Measurements from ENCODE around the gene DMWD.

The DMWD gene

DNA sequence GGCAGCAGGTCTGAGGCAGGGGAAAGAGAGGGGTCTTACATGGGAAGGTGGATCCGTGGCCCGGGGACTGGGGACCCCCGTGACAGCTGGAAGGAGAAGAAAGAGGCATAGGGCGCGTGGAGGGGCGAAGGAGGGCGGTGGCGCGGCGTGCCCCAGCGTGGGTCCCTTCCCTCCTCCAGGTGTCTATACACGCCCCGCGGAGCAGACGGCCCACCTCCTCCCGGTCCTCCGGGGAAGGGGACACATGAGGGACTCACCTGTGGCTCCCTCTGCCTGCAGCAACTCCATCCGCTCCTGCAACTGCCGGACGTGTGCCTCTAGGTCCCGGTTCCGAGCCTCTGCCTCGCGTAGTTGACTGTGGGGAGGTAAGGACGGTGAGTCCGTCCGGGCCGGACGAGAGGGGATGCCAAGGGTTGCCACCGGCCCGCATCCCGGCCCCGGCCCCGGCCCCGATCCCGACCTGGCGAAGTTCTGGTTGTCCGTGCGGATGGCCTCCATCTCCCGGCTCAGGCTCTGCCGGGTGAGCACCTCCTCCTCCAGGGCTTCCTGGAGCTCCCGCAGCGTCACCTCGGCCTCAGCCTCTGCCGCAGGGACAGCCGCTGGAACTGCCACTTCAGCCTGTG is 21.2 kb downstream of the DMWD start:
- peaks cover 5% of the 10 kb centered on the region for H3K4me1 Mint-ChIP-seq
- H3K27me3 Mint-ChIP-seq: no peaks in the 10 kb centered on the region
- no peaks in the 10 kb centered on the region for H3K36me3 Mint-ChIP-seq
- no peak overlapping the region for H3K4me3 Mint-ChIP-seq
- H3K27ac Mint-ChIP-seq: no peak overlapping the region
- H3K9me3 Mint-ChIP-seq: no peaks in the 10 kb centered on the region

DNA sequence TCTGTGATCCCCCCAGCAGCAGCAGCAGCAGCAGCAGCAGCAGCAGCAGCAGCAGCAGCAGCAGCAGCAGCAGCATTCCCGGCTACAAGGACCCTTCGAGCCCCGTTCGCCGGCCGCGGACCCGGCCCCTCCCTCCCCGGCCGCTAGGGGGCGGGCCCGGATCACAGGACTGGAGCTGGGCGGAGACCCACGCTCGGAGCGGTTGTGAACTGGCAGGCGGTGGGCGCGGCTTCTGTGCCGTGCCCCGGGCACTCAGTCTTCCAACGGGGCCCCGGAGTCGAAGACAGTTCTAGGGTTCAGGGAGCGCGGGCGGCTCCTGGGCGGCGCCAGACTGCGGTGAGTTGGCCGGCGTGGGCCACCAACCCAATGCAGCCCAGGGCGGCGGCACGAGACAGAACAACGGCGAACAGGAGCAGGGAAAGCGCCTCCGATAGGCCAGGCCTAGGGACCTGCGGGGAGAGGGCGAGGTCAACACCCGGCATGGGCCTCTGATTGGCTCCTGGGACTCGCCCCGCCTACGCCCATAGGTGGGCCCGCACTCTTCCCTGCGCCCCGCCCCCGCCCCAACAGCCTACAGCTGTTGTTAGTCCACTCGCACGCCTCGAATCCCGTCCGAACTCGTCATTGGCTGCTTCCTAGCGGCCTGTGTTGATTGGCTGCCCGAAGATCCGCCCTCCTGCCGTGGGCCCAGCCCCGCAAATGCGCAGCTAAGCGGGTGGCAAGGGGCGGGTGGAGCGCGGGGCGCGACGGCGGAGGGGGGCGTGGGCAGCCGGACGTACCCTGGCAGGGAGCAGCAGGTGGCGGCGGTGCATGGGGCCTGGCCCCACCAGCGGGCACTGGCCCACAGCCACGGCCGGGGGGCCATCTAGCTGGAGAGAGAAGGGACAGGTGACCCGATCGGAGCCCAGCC is 22.2 kb downstream of the DMWD start:
- Mint-ChIP-seq H3K27me3 (peaks cover 1% of the 10 kb centered on the region), H3K27ac (no peak overlapping the region), H3K36me3 (no peaks in the 10 kb centered on the region), H3K9me3 (no peaks in the 10 kb centered on the region), H3K4me1 (peaks cover 5% of the 10 kb centered on the region), H3K4me3 (peak overlapping the region; percentile 86)

DNA sequence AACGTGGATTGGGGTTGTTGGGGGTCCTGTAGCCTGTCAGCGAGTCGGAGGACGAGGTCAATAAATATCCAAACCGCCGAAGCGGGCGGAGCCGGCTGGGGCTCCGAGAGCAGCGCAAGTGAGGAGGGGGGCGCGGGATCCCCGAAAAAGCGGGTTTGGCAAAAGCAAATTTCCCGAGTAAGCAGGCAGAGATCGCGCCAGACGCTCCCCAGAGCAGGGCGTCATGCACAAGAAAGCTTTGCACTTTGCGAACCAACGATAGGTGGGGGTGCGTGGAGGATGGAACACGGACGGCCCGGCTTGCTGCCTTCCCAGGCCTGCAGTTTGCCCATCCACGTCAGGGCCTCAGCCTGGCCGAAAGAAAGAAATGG is 22.8 kb downstream of the DMWD start:
- peaks cover 4% of the 10 kb centered on the region for H3K27me3 Mint-ChIP-seq
- H3K27ac Mint-ChIP-seq: peak overlapping the region; percentile 80
- no peaks in the 10 kb centered on the region for H3K36me3 Mint-ChIP-seq

DNA sequence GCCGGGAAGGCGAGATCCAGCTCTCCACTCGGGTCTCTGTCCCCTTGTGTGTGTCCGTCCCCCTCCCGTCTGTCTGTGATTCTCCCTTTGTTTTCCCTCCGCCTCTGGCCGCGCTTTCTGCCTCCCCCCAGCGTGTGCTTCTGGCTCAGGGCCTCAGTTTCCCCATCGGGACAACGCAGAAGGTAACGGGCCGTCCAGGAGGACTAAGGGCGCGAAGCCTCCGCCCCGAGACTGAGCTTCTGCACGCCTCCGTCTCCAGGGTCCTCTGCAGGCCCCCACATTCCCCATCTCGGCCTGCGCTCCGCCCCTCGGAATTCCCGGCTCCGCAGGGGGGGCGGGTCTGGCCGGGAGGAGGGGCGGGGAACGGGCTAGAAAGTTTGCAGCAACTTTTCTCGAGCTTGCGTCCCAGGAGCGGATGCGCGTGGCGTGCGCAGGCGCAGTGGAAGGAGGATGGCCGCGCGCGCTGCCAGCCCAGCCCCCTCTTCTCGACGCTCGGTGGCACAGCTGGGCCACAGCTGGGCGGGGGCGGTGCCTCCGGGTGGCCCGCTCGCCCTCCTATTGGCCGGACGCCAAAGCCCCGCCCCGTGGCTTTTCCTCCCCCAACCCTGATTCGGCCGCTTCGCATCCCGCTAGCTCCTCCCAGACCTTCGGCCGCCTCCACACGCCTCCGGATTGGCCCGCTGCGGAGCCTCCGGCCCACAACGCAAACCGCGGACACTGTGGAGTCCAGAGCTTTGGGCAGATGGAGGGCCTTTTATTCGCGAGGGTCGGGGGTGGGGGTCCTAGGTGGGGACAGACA is 23.5 kb downstream of the DMWD start, which contains the start of gene SIX5:
Gene SIX5, minus strand, starts transcription at position 269 of the 799 bp plus-strand sequence. CDS start 408 bp downstream, outside the sequence.
- no peaks in the 10 kb centered on the region for H3K9me3 Mint-ChIP-seq
- H3K27me3 Mint-ChIP-seq: peaks cover 5% of the 10 kb centered on the region
- peak within 1 kb of the TSS; percentile 86 for H3K4me3 Mint-ChIP-seq
- H3K27ac Mint-ChIP-seq: peak within 1 kb of the TSS; percentile 80
- no peaks in the 10 kb centered on the region for H3K36me3 Mint-ChIP-seq
- H3K4me1 Mint-ChIP-seq: peaks cover 5% of the 10 kb centered on the region

More for the DNA sequence above, 22.8 kb downstream of the DMWD start:
- H3K9me3 Mint-ChIP-seq: no peaks in the 10 kb centered on the region
- H3K4me3 Mint-ChIP-seq: peak overlapping the region; percentile 86
- peaks cover 5% of the 10 kb centered on the region for H3K4me1 Mint-ChIP-seq

DNA sequence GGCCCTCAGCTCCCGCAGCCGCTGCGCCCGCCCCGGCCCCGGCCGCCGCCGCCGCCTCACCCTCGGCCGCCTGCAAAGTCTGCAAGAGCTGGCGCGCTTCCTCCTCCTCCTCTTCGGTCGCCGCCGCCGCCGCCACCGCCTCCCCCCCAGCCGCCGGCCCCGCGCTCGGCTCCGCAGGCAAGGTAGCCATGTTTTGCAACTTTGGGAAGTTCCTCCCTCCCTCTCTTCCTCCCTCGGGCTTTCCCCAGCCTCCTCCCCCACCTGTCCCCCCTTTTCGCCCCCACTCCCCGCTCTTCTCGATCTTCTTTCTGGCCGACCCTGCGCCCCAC is 24.0 kb downstream of the DMWD start:
- no peaks in the 10 kb centered on the region for H3K9me3 Mint-ChIP-seq
- H3K4me1 Mint-ChIP-seq: peaks cover 5% of the 10 kb centered on the region
- no peak overlapping the region for H3K27ac Mint-ChIP-seq
- H3K36me3 Mint-ChIP-seq: no peaks in the 10 kb centered on the region
- peaks cover 5% of the 10 kb centered on the region for H3K27me3 Mint-ChIP-seq
- H3K4me3 Mint-ChIP-seq: peak overlapping the region; percentile 86

DNA sequence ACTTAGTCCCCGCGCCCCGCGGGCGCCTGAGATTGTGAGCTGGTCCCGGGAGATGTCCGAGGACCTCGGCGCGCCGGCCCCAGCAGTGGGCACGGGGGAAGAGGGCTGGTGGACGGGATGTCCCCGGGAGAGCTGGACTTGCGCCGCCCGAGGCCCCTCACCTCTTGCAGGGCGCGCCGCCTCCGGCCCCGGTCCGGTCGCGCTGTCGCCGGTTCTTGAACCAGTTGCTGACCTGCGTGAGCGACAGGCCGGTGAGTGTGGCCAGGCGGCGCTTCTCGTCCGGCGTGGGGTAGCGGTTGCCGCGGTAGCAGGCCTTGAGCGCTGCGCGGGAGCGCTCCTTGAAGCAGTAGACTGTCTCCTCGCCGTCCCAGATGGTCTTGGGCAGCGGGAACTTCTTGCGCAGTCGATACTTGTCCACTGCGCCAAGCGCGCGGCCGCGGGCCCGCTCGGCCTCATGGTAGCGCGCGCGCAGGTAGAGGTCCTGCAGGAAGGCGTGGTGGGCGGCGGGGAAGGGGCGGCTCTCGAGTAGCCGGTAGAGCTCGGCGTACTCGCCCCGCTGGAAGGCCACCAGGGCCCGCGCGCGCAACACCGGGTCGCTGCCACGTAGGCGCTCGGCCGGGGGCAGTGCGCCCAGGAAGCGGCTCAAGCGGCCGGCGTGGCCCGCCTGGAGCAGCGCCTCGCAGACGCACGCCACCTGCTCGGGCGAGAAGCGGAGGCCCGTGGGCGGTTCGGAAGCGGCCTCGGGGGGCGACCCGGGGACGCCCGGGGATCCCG is 24.6 kb downstream of the DMWD start:
- Mint-ChIP-seq H3K27ac (no peak overlapping the region), H3K4me3 (peak overlapping the region; percentile 68), H3K4me1 (peaks cover 5% of the 10 kb centered on the region), H3K9me3 (no peaks in the 10 kb centered on the region), H3K27me3 (peaks cover 5% of the 10 kb centered on the region), H3K36me3 (no peaks in the 10 kb centered on the region)

DNA sequence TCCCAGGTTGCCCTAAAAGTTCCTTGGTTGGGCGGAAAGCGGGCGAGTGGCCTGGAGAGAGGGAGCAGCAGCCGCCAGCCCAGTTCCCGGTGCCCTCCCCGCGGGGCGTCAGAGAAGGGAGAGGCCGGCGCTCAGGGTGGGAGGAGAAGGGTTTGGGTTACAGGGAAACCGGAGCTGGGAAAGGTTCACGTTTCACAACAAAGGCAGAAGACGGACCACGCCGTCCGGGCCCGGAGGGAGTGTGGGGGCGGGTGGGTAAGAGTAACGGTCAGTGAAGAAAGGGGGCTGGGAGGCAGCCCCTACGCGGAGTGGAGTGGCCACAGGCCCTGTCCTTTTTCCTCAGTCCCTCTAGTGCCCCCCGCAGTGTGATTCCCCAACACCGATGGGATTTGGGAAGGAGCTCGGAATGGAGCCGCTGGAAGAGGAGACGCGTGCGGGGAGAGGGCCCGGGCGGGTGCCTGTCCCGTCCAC is 25.2 kb downstream of the DMWD start:
- H3K4me1 Mint-ChIP-seq: peaks cover 5% of the 10 kb centered on the region
- H3K4me3 Mint-ChIP-seq: peak overlapping the region; percentile 11
- H3K9me3 Mint-ChIP-seq: no peaks in the 10 kb centered on the region
- no peak overlapping the region for H3K27ac Mint-ChIP-seq
- no peaks in the 10 kb centered on the region for H3K36me3 Mint-ChIP-seq
- peaks cover 5% of the 10 kb centered on the region for H3K27me3 Mint-ChIP-seq

DNA sequence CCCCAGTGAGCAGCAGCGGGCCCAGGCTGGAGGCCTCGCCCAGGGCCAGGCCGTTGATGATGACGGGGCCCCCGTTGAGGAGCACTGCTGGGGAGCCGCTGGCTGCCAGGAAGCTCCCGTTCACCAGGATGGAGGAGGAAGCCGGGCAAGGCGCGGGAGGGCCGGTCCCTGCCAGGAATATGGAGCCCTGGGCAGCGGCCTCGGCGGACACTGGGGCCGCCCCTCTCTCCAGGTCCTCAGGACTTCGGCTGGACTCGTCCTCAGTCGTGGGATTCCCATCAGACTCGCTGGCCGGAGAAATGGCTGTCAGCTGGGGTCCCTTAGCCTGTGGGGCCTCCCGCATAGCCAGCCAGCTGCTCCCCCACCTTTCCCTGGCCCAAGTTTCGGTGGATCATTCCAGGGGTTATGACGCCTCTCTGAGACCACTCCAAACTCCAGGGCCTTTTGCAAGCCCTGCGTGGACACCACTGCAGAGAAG is 25.7 kb downstream of the DMWD start:
- no peaks in the 10 kb centered on the region for H3K36me3 Mint-ChIP-seq
- H3K9me3 Mint-ChIP-seq: no peaks in the 10 kb centered on the region
- no peak overlapping the region for H3K4me3 Mint-ChIP-seq
- H3K27me3 Mint-ChIP-seq: peaks cover 5% of the 10 kb centered on the region
- peaks cover 5% of the 10 kb centered on the region for H3K4me1 Mint-ChIP-seq
- no peak overlapping the region for H3K27ac Mint-ChIP-seq

DNA sequence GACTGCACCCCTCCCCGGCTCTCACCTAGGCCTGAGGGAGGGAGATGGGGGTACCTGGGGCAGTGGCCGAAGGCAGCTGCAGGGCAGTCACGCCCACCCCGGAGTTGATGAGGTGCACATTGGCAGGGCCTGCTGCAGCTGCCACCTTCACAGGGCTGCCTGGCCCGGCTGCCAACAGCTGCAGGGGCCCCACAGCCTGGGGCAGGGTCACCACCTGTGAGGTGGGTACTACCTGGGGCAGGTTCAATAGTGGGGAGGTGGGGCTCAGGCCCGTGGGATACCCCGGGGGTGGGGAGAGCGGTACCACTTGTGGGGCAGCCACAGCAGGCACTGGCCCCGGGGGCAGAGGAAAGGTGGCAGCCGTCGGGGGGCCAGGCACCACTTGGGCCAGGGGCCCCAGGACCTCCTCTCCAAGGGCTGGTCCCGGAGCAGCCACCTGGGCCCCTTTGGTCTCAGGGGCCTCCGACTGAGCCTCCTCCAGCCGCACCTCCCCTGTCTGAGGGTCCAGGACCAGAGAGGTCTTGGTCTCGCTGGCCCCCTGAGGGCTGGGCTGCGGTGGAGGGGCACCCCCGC is 26.3 kb downstream of the DMWD start:
- Mint-ChIP-seq H3K4me1 (peaks cover 5% of the 10 kb centered on the region), H3K27me3 (peaks cover 5% of the 10 kb centered on the region), H3K36me3 (no peaks in the 10 kb centered on the region), H3K27ac (no peak overlapping the region), H3K4me3 (no peak overlapping the region), H3K9me3 (no peaks in the 10 kb centered on the region)

DNA sequence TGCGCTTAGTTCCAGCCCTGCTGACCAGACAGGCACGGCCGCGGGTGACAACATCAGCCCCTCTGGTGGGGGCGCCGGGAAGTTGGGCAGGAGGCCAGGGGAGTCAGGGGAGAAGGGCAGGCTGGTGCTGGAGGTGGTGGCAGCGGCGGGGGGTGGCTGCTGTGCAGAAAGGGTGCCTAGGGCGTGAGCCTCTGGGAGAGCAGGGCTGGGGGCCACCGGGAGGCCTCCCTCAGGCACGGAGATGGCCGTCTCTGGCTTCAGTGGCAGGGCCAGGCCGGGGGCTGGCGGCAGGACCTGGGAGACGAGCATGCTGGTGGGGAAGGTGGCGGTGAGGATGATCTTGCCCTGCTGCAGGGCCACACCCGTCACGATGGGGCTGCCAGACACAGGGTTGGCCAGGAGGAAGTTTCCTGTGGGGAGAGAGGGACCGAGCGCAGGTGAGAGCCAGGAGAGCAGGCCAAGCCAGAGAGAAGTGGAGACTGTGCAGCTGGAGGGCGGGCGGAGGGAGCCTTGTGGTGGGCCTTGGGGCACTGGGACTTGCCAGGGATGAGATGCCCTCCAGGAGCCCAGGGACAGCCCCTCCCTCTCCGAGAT is 26.8 kb downstream of the DMWD start:
- Mint-ChIP-seq H3K36me3 (no peaks in the 10 kb centered on the region), H3K27ac (no peak overlapping the region), H3K4me3 (no peak overlapping the region), H3K4me1 (no peaks in the 10 kb centered on the region), H3K27me3 (peaks cover 5% of the 10 kb centered on the region), H3K9me3 (no peaks in the 10 kb centered on the region)

DNA sequence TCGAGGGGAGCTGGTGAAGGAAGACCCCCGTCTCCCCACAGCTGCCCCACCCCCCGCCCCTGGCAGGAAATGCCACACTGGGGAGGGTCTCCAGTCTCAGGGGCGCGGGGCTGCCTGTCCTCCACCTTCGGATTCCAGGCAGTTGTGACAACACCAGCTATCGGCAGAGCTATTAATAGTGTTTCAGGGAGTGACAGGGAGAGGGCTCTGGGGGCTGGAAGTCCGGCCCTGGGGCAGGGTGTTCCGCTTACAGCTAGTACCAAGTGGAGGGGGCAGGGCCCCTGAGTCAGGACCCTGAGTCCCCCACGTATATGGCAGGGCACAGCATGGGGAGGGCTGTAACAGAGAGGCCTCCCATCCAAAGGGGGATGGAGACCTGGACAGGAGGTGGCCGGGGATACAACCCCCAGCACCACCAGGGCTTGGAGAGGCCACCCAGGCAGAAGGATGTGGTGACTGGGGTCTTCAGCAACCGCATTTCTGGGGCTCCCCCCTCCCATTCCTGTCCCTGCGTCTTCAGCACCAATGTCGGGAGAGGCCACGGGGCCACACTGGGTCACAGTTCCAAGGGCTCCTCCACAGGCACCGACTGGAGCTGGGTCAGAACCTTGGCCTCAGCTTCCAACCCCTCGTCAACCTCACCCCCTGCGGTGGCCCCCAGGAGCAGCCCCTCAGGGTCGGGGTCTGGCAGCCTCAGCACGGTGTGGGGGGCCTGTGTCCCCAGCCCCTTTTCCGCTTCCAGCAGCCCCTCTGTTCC is 27.5 kb downstream of the DMWD start:
- Mint-ChIP-seq H3K27ac (no peak overlapping the region), H3K36me3 (no peaks in the 10 kb centered on the region), H3K4me1 (no peaks in the 10 kb centered on the region), H3K9me3 (no peaks in the 10 kb centered on the region), H3K27me3 (peaks cover 5% of the 10 kb centered on the region), H3K4me3 (no peak overlapping the region)

DNA sequence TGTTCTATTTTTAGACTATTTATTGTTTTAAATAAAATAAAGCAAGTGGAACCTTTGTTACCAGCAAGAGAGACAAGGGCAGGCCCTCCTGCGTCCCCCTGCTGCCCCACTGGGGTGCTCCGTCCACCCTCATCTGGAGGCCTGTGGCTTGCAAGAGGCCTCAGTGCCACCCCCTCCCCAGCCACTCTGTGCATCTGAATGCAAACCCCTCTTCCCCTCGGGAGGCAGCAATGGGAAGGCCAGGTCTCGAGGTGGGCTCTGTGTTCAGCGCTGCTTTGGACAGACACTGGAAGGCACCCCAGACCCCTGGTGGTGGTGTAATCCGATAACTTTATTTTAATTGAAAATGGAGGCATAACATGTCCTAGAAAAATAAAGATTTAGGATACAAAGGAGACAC is 28.2 kb downstream of the DMWD start:
- Mint-ChIP-seq H3K27ac (no peak overlapping the region), H3K4me3 (no peak overlapping the region), H3K4me1 (no peaks in the 10 kb centered on the region), H3K9me3 (no peaks in the 10 kb centered on the region), H3K36me3 (no peaks in the 10 kb centered on the region), H3K27me3 (peaks cover 5% of the 10 kb centered on the region)

DNA sequence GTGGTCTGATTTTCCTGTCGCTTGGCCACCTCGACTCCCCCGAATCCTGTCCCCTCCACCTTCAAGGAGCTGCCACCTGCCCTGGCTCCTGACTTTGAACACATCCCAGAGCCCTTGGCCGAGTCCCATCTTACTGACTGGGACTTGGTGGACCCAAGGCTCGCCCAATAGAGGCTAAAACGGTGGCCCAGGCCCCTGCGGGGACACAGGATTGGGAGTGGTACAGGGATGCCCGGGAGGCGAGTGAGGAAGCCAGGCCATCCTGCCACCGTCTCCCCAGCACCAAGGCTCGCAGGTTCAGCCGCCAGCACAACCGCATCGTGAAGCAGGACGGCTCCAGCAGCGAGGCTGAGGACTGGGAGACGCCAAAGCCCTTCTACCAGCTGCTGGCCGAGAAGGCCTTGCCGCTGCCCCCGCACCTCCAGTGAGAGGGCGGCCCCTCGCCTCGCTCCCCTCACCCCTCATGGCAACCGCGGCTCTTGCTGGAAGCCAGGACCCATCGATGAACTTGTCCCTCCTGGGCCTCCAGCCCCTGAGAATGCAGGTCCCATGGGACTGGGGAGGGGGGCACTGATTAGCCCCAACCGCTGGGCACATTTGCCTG is 28.9 kb downstream of the DMWD start:
- H3K4me1 Mint-ChIP-seq: no peaks in the 10 kb centered on the region
- H3K36me3 Mint-ChIP-seq: no peaks in the 10 kb centered on the region
- no peaks in the 10 kb centered on the region for H3K9me3 Mint-ChIP-seq
- H3K27ac Mint-ChIP-seq: no peak overlapping the region
- H3K4me3 Mint-ChIP-seq: no peak overlapping the region
- H3K27me3 Mint-ChIP-seq: peaks cover 5% of the 10 kb centered on the region

All from activated naive CD4-positive, alpha-beta T cell treated with anti-CD3 and anti-CD28 coated beads, Interleukin-2, amount 50 U/mL, for 24 hours (primary cell).